Measurements from ENCODE around the gene ATXN7L3.

ATXN7L3 gene

DNA sequence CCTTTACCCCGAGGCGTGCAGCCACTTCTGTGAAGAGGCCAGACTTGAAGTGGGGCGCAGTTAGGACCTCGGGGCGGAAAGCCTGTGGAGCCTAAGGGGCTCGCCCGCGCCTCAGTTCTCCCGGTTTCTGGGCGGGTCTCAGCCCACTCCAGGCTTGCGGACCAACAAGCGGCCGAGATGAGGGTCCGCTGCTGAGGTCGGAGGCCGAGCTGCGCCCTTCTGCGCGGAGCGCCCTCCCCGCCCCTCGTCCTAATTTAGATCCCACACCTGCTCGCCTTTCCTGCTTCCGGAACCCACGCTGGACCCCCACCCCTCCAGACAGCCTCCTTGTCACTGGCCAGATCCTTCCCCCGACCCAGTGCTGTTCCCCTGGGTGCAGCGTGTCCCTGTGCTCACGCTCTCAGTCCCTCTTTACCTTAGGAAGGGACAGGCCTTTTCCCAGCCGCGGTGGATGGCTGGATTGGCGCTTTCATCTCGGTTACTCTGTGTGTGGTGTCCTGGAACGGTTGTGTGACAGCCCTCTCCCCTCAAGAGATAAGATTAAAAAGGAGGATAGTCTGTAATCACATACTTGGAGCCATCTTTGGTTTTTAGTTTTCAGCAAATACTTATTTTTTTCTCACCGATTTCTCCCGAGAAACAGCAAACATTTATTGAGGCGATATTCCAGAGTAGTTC, 933 bp upstream of the ATXN7L3 start:
- DNase-seq: peak; percentile 74

GRCh38 chr17:44198721-44199552, 747 bp downstream of the ATXN7L3 start:
- peak; percentile 68 for DNase-seq

GRCh38 chr17:44197980-44198720, 1.5 kb downstream of the ATXN7L3 start:
- no peak for DNase-seq

- no peak for DNase-seq
These were observed 2.6 kb downstream of the ATXN7L3 start for GRCh38 chr17:44197107-44197506.

DNA sequence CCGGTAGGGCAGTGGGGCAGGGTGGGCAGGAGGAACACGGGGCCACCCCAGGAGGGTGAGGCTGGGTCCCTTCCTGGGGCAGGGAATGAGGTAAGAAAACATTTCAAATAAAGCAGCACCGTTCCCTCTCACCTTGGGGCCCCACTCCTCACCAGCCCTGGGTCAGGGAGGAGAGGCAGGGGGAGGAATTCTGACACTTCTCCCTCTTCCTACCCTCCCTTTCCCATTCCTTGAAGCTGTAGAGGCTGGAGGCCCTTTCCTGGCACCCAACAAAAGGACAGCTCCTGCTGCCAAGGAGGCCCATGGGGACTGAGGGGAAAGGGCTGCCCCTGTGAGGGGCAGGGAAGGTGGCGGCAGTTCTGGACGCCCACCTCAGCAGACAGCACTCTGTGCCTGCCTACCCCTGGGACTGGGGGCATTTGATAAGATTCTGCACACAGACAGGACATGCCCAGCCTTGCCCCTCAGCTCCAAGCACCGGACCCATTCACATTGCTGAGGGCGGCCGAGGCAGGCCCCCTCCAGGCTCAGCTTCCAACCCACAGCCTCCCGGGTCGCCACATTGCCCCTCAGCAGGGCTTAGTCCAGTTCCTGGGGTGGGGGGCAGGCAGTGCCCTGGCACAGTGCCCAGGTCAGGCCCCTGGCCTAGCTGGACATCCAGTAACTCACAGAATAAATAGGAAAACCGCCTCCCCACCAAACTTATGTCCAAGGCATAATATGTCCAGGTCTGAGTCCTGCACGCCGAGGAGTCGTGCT, 6.2 kb downstream of the ATXN7L3 start:
- DNase-seq: no peak

DNA sequence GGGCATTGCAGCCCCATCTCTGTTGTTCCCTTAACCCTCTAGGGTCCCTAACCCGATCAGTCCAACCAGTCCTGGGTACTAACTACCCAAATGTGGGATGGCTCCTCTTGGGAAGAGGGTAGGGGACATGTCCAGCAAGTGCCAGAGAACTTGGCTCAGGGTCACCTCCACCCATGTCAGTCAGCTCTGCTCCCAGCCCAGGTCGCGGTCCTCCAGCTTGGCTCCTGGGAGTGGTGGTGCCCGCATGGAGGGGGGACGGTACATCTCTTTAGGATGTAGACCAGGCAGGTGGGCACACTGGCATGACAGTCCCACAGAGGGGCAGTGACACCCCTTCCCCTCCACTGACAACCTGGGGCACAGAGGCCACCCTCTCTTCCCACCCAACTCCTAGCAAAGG, 6.9 kb downstream of the ATXN7L3 start:
- DNase-seq: no peak

GRCh38 chr17:44191941-44192496, 7.7 kb downstream of the ATXN7L3 start:
- DNase-seq: no peak

DNA sequence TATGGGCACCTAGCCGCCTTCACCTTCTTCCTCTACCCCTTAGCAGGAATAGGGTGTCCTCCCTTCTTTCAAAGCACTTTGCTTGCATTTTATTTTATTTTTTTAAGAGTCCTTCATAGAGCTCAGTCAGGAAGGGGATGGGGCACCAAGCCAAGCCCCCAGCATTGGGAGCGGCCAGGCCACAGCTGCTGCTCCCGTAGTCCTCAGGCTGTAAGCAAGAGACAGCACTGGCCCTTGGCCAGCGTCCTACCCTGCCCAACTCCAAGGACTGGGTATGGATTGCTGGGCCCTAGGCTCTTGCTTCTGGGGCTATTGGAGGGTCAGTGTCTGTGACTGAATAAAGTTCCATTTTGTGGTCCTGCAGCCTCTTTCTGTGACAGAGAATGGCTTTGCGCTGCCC, 8.3 kb downstream of the ATXN7L3 start:
- DNase-seq: no peak

DNA sequence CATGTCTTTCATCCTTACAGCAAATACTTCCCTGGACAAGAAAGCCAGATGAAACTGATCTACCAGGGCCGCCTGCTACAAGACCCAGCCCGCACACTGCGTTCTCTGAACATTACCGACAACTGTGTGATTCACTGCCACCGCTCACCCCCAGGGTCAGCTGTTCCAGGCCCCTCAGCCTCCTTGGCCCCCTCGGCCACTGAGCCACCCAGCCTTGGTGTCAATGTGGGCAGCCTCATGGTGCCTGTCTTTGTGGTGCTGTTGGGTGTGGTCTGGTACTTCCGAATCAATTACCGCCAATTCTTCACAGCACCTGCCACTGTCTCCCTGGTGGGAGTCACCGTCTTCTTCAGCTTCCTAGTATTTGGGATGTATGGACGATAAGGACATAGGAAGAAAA, 9.2 kb downstream of the ATXN7L3 start:
- DNase-seq: no peak

GRCh38 chr17:44188576-44189403, 10.9 kb downstream of the ATXN7L3 start:
- no peak for DNase-seq

GRCh38 chr17:44187131-44187899, 12.4 kb downstream of the ATXN7L3 start:
- DNase-seq: peak; percentile 74

DNA sequence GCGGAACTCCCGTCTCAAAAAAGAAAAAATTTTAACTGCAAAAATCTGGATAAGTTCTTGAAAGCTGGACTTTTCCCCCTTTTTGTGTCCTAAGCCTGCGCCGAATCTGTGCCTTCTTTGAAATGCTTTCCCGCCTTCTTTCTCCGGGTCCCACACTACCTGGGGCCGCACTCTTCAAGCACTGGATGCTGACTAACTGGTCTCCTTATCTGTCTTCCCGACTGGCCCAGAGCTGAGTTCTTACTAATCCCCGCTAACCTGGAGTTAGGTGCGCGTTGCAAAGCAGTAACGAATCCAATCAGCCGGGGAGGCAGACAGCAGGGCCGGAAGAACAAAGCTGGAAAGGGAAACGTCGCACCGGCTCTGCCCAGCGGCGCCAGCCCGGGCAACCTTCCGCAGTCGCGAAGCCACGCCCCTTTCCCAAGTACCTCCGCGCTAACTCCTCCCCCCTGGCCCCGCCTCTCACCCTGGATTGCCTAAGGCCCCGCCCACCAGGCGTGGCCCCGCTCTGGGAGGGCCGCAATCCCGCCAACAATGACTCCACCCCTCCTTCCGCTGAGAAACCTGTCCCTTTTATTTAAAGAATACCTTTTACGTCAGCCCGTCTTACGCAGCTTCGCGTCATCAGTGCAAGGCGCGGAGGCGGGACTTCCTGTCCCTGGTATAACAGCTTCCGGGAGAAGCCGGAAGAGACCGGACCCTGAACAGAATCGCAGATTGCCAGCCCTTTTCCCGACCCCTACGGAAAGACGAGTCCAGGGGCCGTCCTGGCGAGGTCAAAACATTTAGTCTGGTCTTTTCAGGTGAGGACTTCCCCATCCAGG, 13.2 kb downstream of the ATXN7L3 start, which contains the start of gene TMUB2:
Gene TMUB2 (plus strand): TSS at position 666 of the 824 bp plus-strand sequence. CDS start 737 bp downstream, outside the sequence.
- peak; percentile 100 for DNase-seq

GRCh38 chr17:44184212-44184810, 15.4 kb downstream of the ATXN7L3 start:
- no peak for DNase-seq

DNA sequence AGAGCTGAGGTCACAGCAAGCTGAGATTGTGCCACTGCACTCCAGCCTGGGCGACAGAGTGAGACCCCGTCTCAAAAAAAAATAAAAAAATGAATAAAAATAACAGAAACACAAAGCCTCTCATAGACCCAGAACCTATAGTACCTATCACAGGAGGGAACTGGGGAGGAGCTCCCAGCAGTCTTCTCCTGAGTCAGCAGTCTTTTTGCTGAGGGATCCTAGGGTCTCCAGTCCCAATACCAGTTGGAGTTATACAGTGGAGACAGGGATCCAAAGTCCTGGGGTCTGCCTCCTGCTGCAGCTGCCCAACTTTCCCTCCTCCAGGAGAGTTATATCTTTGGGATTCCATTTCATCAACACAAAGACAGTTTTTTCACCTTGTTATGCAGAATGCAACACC, 16.7 kb downstream of the ATXN7L3 start:
- no peak for DNase-seq

- no peak for DNase-seq
These were observed 21.6 kb downstream of the ATXN7L3 start for GRCh38 chr17:44178133-44178532.

GRCh38 chr17:44177640-44178039, 22.0 kb downstream of the ATXN7L3 start:
- no peak for DNase-seq

DNA sequence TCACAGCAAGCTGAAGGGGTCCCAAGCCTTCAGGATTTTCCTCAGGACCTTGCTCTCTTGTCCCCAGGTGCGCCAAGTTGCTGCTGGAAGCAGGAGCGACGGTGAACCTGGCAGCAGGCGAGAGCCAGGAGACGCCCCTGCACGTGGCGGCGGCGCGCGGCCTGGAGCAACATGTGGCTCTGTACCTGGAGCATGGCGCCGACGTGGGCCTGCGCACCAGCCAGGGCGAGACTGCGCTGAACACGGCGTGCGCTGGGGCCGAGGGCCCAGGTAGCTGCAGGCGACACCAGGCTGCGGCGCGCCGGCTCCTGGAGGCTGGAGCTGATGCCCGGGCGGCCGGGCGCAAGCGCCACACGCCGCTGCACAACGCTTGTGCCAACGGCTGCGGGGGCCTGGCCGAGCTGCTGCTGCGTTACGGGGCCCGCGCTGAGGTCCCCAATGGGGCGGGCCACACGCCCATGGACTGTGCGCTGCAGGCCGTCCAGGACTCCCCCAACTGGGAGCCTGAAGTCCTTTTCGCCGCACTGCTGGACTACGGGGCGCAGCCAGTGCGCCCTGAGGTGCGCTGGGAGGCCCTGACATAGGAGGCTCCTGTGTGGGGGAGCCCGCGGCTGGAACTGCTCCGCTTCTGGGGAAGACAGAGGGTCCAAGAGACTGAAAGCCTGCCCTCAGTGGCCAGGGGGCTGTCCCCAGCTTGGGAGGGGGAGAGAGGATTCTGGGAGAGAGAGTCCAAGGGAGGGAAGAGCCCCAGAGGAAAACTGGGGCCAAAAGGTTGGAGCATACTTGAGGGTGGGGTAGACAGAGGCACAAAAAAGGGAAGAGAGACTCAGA, 22.8 kb downstream of the ATXN7L3 start:
- DNase-seq: no peak

DNA sequence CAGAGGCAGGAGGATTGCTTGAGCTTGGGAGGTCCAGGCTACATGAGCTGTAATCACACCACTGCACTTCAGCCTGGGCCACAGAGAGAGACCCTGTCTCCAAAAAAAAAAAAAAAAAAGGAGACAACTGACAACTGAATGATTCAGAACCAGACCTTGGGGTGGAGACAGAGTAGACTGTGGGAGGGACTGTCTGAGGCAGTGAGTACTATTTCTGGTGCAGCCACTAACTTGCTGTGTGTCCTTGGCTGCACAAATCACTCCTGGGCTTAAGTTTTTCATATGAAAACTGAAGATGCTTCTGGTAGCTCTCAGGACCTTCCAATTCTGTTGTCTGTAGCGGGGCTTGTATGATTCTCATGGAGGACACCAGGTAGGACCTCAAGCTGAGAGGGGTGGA, 23.4 kb downstream of the ATXN7L3 start:
- DNase-seq: no peak

Data from NCI-H146 (cell line).